Neural progenitor cell (in vitro differentiated cells): ENCODE results near the gene WWOX. TPM values are rescaled to one million over a fixed set of nuclear protein-coding genes. Genes with fewer than 3 reads are reported as not detected.

ENCODE experiments used
- DNase-seq: peaks from one replicate; pipeline ENCODE4 v3.0.0-alpha.2; 2016; ENCODE audit warnings: low spot score
- H2AFZ ChIP-seq: fragments of 200-600 bp; sonication (generic); replicated peaks from 2 replicates; pipeline ENCODE4 v1.6.1; 2016; ENCODE audit warnings: antibody characterized with exemption
- H3F3A ChIP-seq: fragments of 200-600 bp; sonication (generic); 2 replicates; pipeline ENCODE4 v1.6.1; 2016; ENCODE audit warnings: antibody characterized with exemption, low read depth
- H3K27ac ChIP-seq: fragments of 200-600 bp; sonication (generic); 2 replicates; pipeline ENCODE4 v1.5.1; 2016; ENCODE audit warnings: mild to moderate bottlenecking
- H3K27me3 ChIP-seq: fragments of 200-600 bp; sonication (generic); 2 replicates; pipeline ENCODE4 v1.6.1; 2016; ENCODE audit warnings: mild to moderate bottlenecking, moderate library complexity
- H3K36me3 ChIP-seq: fragments of 200-600 bp; sonication (generic); 2 replicates; pipeline ENCODE4 v1.5.1; 2016
- H3K4me1 ChIP-seq: fragments of 200-600 bp; sonication (generic); 2 replicates; pipeline ENCODE4 v1.6.1; 2016; ENCODE audit warnings: mixed run types
- H3K4me2 ChIP-seq: fragments of 200-600 bp; sonication (generic); 2 replicates; pipeline ENCODE4 v1.6.1; 2016
- H3K4me3 ChIP-seq: fragments of 200-600 bp; sonication (generic); 2 replicates; pipeline ENCODE4 v1.5.1; 2016
- H3K79me2 ChIP-seq: fragments of 200-600 bp; sonication (generic); 2 replicates; pipeline ENCODE4 v1.6.1; 2016; ENCODE audit warnings: low read depth
- H3K9ac ChIP-seq: fragments of 200-600 bp; sonication (generic); 2 replicates; pipeline ENCODE4 v1.6.1; 2016
- H3K9me3 ChIP-seq: fragments of 200-600 bp; sonication (generic); 2 replicates; pipeline ENCODE4 v1.5.1; 2016; ENCODE audit warnings: low read depth
- H4K20me1 ChIP-seq: fragments of 200-600 bp; sonication (generic); 2 replicates; pipeline ENCODE4 v1.6.1; 2016; ENCODE audit warnings: low read depth
- H3K27ac Mint-ChIP-seq: 3 replicates; pipeline ENCODE4 v1.8.0; 2021; ENCODE audit warnings: mixed read lengths
- H3K27me3 Mint-ChIP-seq: 2 replicates; pipeline ENCODE4 v1.8.0; 2022; ENCODE audit warnings: low read depth, mild to moderate bottlenecking, inconsistent platforms, moderate library complexity, mixed read lengths; ENCODE audit not compliant: insufficient read depth
- H3K36me3 Mint-ChIP-seq: 3 replicates; pipeline ENCODE4 v1.8.0; 2021; ENCODE audit warnings: mixed read lengths
- H3K4me1 Mint-ChIP-seq: 3 replicates; pipeline ENCODE4 v1.8.0; 2021; ENCODE audit warnings: mixed read lengths
- H3K4me3 Mint-ChIP-seq: 3 replicates; pipeline ENCODE4 v1.8.0; 2021; ENCODE audit warnings: mild to moderate bottlenecking, moderate library complexity, mixed read lengths
- H3K9me3 Mint-ChIP-seq: 3 replicates; pipeline ENCODE4 v1.8.0; 2020; ENCODE audit warnings: mixed read lengths
- EZH2 ChIP-seq: fragments of 200-600 bp; sonication (generic); IDR thresholded peaks from 2 replicates; pipeline ENCODE4 v1.6.1; 2017; ENCODE audit warnings: antibody characterized with exemption, mild to moderate bottlenecking, moderate library complexity
- EZH2phosphoT487 ChIP-seq: fragments of 200-600 bp; sonication (generic); IDR thresholded peaks from 2 replicates; pipeline ENCODE4 v1.6.1; 2017; ENCODE audit warnings: antibody characterized with exemption
- total RNA-seq: library from RNA; depleted of rRNA; stranded (reverse); fragments of >200 nt; gene quantifications from 2 replicates; pipeline ENCODE4 v1.2.3, GENCODE V29; 2015; ENCODE audit warnings: low replicate concordance
- TF ChIP-seq, protein P1 (sequence below): fragments of 200-600 bp; sonication (generic); IDR thresholded peaks from 2 replicates; pipeline ENCODE4 v1.5.1; 2017; ENCODE audit warnings: antibody characterized with exemption, mild to moderate bottlenecking

Gene WWOX
- total RNA-seq, 1 donor from 2014 or later = 63.7 TPM

DNA sequence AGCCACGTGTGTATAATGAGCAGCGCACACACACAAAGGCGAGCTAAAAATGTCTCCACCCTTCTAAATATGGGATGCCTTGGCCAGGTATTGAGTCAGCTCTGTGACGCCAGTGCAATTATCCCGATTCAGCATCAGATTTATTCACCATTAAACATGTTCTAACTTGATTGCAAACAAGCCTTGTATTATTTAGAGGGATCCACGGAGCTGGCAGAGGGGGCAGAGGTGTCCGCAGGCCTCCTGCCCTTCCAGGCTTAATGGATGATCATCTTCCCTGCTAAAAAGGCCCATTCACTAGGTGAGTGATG, 909.4 kb downstream of the WWOX start:
- Histone ChIP-seq H4K20me1 (no peaks in the 10 kb centered on the region), H3F3A (no peaks in the 10 kb centered on the region), H3K9me3 (no peaks in the 10 kb centered on the region), H3K4me3 (no peak overlapping the region), H2AFZ (no peak overlapping the region), H3K27me3 (no peaks in the 10 kb centered on the region), H3K36me3 (no peaks in the 10 kb centered on the region), H3K27ac (no peak overlapping the region), H3K4me2 (no peak overlapping the region), H3K9ac (no peak overlapping the region), H3K4me1 (no peaks in the 10 kb centered on the region), H3K79me2 (no peaks in the 10 kb centered on the region)
- no peak for DNase-seq
- peaks cover 2% of the 10 kb centered on the region for H3K36me3 Mint-ChIP-seq
- H3K27me3 Mint-ChIP-seq = peaks cover 2% of the 10 kb centered on the region
- no peak for TF ChIP-seq EZH2
- TF ChIP-seq, protein P1, sequence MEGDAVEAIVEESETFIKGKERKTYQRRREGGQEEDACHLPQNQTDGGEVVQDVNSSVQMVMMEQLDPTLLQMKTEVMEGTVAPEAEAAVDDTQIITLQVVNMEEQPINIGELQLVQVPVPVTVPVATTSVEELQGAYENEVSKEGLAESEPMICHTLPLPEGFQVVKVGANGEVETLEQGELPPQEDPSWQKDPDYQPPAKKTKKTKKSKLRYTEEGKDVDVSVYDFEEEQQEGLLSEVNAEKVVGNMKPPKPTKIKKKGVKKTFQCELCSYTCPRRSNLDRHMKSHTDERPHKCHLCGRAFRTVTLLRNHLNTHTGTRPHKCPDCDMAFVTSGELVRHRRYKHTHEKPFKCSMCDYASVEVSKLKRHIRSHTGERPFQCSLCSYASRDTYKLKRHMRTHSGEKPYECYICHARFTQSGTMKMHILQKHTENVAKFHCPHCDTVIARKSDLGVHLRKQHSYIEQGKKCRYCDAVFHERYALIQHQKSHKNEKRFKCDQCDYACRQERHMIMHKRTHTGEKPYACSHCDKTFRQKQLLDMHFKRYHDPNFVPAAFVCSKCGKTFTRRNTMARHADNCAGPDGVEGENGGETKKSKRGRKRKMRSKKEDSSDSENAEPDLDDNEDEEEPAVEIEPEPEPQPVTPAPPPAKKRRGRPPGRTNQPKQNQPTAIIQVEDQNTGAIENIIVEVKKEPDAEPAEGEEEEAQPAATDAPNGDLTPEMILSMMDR = no peak
- no peak for TF ChIP-seq EZH2phosphoT487
- H3K4me1 Mint-ChIP-seq = peaks cover 10% of the 10 kb centered on the region
- H3K4me3 Mint-ChIP-seq = no peak overlapping the region
- H3K27ac Mint-ChIP-seq = no peak overlapping the region
- no peaks in the 10 kb centered on the region for H3K9me3 Mint-ChIP-seq

DNA sequence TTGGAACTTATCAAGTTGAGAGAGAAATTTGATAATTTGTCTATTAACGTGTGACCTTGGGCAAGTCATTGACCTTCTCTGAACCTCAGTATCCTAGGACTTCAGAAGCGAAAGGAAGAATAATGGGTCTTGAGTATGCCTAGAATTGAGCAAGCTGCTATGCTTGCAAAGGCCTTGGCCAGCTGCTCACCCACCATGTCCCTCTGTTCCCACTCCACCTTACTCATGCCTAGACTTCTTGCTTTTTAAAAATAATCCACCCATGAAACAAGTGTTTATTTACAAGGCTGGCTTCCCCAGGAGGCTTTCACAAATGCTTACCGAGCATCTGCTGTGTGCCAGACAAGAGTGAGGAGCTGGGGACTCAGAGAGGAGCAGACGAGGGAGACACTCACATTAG, 910.4 kb downstream of the WWOX start:
- DNase-seq = no peak
- Mint-ChIP-seq H3K9me3 (no peaks in the 10 kb centered on the region), H3K4me1 (peaks cover 10% of the 10 kb centered on the region), H3K27ac (peak overlapping the region; percentile 48), H3K4me3 (no peak overlapping the region), H3K27me3 (no peaks in the 10 kb centered on the region), H3K36me3 (peaks cover 2% of the 10 kb centered on the region)
- no peaks in the 10 kb centered on the region for H3K9me3 ChIP-seq
- H3K27ac ChIP-seq = no peak overlapping the region
- H3K4me1 ChIP-seq = no peaks in the 10 kb centered on the region
- H3K9ac ChIP-seq = no peak overlapping the region
- no peaks in the 10 kb centered on the region for H3F3A ChIP-seq
- H4K20me1 ChIP-seq = no peaks in the 10 kb centered on the region
- H2AFZ ChIP-seq = no peak overlapping the region
- H3K36me3 ChIP-seq = no peaks in the 10 kb centered on the region
- TF ChIP-seq, protein P1 = no peak
- TF ChIP-seq EZH2phosphoT487 = no peak
- TF ChIP-seq EZH2 = no peak
- no peak overlapping the region for H3K4me3 ChIP-seq
- no peak overlapping the region for H3K4me2 ChIP-seq
- no peaks in the 10 kb centered on the region for H3K27me3 ChIP-seq
- H3K79me2 ChIP-seq = no peaks in the 10 kb centered on the region

DNA sequence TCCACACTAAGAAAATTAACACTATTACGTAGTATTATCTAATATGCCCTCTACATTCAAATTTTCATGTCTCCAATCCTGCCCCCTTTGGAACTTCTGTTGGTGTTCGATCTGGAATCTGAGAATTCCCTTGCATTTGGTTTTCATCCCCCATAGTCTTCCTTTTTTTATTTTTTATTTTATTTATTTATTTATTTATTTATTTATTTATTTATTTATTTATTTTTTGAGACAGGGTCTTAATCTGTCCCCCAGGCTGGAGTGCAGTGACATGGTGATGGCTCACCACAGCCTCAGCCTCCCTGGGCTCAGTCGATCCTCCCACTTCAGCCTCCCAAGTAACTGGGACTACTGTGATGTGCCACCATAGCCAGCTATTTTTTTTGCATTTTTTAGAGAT, 911.8 kb downstream of the WWOX start:
- TF ChIP-seq, protein P1 = no peak
- TF ChIP-seq EZH2 (no peak), EZH2phosphoT487 (no peak)
- Histone ChIP-seq H3K9ac (no peak overlapping the region), H4K20me1 (no peaks in the 10 kb centered on the region), H3K36me3 (no peaks in the 10 kb centered on the region), H3K79me2 (no peaks in the 10 kb centered on the region), H3F3A (no peaks in the 10 kb centered on the region), H3K27me3 (no peaks in the 10 kb centered on the region), H3K4me3 (no peak overlapping the region), H3K27ac (no peak overlapping the region), H3K4me2 (no peak overlapping the region), H3K9me3 (no peaks in the 10 kb centered on the region), H2AFZ (no peak overlapping the region), H3K4me1 (peaks cover 4% of the 10 kb centered on the region)
- no peak for DNase-seq
- Mint-ChIP-seq H3K4me1 (peaks cover 14% of the 10 kb centered on the region), H3K9me3 (no peaks in the 10 kb centered on the region), H3K27me3 (no peaks in the 10 kb centered on the region), H3K4me3 (no peak overlapping the region), H3K27ac (no peak overlapping the region), H3K36me3 (no peaks in the 10 kb centered on the region)
